T-helper 9 cell (primary cell): ENCODE data around the gene HMCN2.

Experiments
- DNase-seq: peaks from one replicate; pipeline ENCODE4 v3.0.0-alpha.2; 2020

Gene HMCN2

DNA sequence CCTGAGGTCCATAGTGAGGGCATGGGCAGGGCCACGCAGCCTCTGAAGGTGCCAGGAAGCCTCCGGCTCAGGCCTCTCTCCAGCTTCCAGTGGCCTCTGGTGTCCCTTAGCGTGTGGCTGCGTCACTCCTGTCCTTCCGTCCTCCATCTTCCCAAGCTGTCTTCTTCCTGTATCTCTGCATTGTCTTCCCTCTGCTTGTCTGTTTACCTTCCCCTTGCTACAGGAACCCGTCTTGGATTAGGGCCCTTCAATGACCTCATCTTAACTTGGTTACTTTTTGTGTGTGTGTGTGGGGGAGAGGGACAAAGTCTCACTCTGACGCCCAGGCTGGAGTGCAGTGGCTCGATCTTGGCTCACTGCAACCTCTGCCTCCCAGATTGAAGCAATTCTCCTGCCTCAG, 193.6 kb downstream of the HMCN2 start:
- DNase-seq, result no peak

DNA sequence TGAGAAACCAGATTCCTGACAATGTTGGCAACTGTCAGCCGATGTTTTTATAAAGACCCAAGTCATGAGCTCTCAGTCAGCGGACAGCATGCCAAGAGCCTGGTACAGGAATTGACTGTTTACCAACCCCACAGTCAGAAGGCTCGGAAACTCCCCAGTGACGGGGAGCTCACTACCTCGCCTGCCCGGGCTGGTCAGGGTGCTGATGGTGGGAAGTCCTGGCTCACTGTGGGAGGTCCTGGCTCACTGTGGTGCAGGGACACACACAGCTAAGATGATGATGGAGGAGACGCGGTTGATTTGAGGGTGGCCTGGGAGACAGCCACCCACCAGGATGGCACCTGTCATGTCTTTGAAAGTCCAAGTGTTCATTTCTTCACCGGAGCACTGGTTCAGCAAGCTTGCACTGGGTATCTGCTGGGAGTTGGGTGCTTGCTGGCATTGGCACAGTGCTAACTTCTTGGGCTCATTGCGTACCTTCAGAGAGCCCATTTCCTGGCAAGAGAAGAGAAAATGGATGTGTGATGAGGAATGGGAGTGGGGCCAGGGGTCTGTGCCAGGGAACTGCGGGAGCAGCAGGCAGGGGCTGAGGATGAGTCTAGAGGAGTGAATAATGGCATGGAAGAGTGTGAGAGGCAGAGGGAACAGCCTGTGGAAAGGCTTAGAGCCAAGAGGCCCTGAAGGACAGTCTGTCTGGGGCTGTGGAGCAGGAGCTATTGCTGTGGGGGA, 194.5 kb downstream of the HMCN2 start:
- no peak for DNase-seq

DNA sequence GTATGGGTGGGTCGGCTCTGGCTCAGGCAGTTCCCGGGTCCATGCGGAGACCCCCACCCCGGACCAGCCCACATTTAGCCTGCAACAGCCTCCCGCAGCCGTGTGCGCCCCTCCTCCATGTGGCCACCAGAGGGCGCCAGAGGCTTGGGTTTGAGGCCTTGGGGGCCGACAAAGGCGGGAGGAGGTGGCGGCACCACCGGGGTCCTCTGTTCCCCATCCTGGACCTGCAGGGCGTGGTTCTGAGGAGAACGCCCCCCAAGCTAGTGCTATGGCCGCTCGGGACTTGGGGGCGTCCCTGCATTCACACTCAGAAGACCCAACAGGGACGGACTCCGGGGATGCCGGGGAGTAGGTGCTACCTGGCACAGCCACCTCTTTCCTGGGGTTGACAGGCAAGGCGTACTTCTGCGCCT, 195.7 kb downstream of the HMCN2 start:
- DNase-seq, result peak; percentile 77

DNA sequence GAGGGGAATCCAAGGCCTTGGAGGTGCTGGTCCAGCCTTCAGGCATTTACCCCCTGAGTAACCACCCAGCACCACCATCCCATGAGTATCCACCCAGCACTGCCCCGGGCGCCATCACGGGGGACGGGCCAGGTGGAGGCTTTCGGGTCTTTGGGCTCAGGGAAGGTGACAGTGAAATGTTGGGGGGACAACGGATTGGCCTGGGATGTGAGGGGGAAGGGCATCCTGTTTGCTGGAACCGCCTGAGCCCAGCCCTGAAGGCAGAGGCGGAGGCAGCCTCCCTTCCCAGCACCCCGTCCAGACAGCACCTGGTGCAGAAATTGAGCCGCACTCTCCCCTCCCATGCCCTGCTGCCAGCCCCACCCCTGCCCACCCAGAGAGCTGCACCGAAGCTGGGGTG, 196.2 kb downstream of the HMCN2 start:
- DNase-seq, result no peak

DNA sequence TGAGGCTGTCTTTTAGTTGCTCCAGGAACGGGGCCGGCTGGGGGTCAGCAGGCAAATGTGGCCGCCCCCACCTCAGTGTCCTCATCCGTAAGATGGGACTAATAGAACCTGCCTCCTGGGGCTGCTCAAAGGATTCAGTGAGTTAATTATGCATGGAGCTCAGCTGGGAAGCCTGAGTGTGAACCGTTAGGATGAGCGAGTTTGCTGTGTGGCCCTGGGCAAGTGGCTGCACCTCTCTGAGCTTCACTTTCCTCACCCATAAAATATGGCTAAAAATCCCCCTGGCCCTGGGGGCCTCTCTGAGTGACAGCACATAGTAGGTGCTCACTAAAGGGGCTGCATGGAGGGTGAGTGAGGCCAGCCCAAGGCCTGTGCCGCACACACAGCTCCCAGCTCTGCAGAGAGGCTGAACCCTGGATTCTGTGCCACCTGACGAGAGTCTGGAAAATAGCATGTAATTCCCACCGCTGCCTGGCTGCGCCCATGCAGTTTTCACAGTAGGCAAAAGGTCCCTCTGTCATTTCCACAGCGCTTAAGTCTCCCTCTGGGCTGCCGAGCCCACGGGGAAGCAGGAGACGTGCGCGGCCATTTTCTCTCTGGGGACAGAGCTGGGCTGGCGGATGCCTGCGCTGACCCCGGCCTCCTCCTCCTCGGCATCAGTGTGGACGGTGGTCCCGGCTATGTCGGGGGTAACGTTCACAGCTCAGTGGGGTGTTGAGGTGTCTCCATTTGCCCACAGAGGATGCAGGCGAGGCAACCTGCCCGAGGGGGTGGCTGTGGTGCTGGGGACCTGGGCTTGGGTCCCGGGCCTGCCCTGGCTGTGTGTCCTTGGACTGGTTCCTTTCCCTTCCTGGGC, 197.4 kb downstream of the HMCN2 start:
- no peak for DNase-seq

DNA sequence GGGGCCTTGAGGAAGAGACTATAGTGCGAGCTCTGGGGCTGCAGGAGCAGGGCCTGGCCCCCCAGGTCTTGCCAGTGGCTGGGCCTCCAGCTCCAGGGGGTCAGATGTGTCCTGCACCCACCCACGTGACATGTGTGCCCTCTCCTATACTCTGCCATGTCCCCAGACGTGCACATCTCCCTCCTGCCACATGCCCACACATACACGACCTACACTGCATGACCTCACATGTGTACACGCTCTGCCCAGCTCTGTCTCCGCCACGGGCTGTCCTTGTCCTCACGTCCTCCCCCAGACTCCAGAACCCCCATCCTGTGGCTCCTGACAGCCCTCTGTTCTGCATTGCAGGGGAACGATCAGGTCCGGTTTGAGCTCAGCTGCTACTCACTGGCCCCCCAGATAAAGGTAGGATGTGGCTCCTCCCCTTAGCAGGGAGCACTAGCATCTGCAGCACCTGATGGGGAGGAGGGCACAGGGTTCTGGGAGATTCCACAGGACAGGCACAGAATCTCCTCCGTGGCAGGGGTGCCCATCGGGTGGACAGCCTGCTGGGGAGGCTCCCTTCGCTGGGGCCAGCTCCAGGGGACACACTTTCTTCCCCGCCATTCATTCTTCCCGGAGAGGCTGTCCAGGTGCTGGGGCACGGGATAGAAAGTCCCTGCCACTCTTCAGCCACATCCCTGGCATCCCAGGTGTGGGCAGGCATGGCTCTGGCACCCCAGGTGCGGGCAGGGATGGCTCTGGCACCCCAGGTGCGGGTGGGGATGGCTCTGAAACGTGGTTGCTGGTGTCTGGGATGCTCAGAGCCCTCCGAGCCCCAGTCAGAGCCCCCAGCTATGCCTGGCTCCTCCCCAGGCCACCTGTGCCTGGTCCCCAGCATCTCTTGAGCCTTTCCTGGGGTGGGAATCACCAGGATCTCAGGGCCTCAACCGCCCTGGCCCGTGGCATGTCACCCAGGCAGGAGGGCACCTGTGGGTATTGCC, 198.5 kb downstream of the HMCN2 start:
- DNase-seq, result no peak

DNA sequence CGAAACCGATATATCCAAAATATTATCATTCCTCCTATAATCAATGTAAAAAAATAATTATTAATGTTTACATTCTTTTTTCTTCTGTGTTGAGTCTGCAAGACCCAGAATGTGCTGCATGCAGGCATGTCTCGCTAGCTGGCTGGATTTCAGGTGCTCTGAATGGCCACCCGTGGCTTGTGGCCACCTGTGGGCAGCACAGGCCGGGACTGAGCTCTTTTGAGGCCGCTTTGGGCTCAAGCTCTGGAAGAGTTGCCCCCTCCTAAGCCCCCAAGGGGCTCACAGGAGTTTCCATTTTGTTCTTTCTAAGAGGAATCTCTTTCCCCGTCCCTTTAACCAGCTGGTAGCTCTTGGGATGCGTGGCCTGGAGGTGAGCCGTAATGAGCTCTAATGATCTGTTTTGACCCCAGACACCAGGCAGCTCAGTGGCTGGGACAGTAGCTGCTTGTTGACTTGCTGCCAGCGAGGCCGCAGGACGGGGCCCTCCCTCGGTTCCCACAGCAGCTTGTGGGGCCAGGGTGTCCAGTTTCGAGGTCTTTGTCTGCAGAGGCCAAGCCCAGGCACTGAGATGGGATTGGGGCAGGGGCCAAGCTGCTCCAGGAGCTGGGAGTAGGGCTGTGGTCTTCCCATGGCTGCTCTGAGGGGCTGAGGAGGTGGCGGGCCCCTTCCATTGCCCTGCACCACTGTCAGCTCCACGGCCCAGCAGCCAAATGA, 200.0 kb downstream of the HMCN2 start:
- DNase-seq, result no peak

DNA sequence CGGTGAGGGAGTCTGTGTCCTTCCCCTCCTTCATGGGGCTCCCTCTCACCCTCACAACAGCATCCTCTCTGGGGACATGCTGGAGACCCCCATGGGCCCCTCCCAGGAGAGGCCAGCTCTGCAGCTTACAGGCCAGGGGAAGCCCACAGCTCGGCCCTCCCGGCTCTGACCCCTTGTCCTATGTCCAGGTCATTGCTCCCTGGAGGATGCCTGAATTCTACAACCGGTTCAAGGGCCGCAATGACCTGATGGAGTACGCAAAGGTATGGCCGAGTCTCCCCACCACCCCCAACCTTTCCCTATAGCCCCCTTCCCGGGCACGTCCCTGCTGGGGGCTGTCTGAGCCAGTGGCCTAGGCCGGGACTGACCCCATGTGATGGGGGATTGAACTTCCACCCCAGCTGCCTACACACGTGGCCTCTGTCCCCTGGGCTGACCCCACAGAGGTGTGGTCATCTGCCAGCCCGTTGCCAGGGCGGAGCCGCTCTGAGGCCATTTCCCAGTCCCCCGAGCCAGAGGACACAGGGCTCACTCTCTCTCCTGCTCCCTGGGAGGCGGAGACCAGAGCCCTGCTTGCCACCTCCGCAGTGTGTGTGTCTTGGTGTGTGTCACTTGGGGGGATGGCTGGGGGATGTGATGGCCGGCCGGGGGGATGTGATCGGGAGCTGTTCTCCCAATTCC, 201.1 kb downstream of the HMCN2 start:
- DNase-seq, result no peak

DNA sequence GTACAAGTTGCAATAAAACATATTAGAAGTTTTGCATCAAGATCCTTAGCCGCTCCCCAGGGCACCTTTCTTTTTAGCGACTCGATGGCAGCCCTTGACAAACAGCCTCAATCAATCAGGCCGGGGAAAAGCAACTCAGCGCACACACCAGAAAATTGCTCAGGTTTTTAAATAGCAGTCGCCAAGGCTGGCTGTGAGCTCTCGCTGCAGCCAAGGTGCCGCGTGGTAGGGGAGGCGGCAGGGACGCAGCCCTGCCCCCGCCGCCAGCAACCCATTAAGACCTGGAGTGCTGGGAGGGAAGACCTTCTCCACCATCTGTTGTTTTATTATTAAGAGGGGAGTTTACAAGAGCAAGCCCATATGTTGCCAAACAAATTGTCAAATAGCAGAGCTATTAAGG, 201.8 kb downstream of the HMCN2 start:
- DNase-seq, result no peak

DNA sequence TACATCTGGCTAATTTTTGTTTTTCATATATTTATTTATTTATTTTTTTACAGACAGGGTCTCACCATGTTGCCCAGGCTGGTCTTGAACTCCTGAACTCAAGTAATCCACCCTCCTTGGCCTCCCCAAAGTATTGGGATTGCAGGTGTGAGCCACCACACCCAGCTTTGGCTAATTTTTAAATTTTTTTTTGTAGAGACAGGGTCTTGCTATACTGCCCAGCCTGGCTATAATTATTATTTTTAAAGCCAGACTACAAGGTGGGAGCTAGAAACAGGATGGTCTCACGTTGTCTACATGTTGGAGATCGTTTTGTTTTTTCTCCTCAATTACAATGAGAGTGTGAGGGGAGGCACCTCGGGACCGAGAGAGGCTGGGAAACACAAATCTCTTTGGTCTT, 203.0 kb downstream of the HMCN2 start:
- no peak for DNase-seq

DNA sequence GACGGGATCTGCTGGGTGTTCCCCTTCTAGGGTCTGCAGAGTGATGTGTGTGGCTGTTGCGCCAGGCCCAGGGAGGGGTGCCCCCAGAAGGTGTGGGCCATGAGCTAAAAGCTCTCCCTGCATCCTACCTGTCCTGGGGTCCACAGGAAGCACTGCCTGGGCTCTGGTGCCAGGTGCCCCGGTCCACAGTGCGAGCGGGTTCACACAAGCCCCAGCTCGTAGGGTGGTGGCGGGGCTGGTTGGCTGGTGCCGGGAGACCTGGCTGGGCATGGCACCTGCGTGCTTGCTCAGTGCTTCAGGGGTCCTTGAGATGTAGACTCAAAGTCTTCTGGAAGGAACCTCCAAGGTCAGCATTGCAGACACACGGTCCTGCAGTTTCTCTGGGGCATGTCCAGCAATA, 204.7 kb downstream of the HMCN2 start:
- no peak for DNase-seq

DNA sequence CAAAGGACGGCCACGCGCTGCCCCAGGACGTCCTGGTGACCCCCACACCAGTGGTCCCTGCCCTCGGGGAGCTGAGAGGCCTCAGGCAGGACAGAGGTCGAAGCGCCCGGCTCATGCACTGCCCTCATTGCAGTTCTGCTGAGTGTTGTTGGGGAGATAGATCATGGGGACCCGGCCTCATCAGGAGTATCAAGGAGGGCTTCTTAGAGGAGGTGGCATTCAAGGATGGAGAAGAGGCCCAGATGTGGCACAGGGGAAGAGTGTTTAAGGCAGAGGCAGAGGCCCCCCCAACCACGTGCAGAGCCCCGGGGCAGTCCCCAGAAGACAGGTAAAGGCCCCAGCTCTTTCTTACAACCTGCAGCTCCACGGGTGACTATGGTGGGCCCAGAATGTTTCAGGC, 205.4 kb downstream of the HMCN2 start:
- DNase-seq, result no peak

DNA sequence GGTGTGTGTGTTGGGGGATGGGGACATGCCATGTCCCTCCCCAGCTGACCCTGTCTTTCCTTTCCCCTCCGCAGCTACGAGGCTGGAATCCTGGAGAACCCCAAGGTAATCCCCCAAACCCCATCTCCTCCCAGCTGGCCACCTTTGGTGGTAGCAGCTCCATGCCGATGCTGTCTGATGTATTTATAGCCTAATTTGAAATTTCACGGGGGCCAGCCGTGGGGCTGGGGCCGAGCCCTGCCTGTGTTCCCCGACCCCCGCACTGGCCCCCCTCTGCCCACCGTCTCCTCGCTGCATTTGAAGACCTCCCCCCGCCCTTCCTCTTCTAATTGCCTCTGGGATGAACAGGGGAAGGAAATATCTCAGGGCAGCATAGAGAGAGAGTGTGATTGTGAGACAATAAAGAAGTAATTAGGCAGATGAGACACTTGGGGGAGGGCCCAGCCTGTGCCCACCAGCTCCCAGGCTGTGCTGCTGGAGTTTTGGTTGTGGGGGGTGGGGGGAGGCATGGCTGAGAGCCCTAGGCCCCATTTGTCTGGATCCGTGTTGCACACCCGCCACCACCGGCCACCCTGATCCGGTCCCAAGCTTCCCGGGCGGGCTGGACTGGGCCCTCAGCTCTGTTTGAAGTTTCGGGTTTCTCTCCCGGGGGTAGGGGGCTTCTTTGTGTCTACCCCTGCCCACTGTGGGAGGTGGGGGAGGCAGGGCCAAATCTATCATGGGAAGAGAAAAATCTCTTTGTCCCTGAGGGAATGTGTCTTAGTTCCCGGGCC, 206.0 kb downstream of the HMCN2 start:
- no peak for DNase-seq

DNA sequence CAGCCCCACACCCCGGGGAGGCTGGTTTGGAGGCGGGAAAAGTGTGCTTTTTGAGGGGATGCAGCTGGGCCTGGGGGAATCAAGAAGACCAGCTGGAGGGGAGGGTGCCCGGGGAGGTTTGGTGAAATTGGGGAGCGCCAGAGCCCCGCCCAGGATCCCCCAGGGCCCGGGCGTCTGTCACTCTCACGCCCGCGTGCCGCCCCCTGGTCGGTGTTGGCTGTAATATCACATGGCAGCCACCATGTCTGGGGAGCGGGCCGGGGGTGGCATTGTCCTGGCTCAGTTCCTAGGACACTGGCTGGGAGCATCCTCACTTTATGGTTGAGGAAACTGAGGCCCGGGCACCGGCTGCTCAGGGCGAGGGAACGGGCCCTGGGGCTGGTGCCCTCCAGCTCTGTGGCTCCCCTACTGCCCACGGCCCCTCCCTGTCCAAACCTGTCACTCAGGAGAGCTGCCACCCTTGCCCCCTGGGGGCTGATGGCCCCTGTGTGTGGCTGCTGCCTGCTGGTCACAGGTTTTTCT, 206.7 kb downstream of the HMCN2 start:
- no peak for DNase-seq

DNA sequence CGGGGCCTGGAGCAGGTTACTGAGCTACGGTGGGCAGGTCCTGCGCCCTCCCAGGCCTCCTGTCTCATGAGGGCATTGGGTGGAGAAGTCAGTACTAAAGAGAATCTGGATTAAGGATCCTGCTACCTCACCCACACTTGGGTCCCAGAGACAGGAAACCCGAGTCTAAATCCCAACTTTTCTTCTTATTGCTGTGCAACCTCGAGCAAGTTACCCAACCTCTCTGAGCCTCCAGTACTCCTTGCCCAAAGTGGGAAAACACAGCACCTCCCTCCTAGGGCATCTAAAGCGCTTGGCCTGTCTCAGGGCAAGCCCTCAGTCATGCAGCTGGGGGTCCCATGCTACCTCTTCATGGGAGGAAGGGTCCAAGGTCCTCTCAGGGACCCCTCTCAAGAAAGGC, 207.4 kb downstream of the HMCN2 start:
- no peak for DNase-seq

DNA sequence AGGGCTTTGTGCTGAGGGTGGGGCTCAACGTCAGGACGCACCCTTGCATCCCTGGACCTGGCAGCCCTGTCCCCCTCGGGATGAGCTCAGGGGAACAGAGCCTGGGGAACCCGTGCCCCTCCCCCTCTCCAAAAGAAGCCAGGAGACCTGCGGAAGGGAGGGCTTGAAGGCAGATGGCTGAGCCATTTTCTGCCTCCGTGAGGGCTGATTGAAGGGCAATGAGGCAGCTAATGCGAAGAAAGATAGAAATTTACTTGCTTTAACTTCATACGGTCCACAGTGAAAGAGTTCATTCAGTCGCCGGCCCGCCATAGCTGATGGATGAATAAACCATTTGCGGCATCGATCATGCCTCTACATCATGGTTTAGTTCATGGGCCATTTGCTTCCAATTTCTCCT, 208.0 kb downstream of the HMCN2 start:
- no peak for DNase-seq

DNA sequence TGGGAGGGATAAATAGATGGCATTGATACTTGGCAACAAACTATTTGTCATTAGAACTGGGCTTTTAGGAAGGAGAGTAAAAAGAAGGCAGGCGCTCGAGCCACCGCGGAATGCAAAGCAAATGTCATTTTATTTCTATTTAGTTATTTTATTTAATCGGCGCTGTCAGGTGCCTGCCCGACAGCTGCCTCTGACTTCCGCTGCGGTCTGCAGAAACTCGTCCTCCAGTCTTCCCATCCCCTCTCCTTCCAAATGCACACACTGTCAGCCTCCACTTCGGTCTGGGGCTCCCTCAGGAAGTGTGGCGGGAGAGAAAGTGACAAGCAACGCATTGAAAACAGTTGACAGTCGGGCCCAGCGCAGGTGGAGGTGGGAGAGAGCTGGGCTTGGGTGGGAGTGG, 208.5 kb downstream of the HMCN2 start:
- no peak for DNase-seq

DNA sequence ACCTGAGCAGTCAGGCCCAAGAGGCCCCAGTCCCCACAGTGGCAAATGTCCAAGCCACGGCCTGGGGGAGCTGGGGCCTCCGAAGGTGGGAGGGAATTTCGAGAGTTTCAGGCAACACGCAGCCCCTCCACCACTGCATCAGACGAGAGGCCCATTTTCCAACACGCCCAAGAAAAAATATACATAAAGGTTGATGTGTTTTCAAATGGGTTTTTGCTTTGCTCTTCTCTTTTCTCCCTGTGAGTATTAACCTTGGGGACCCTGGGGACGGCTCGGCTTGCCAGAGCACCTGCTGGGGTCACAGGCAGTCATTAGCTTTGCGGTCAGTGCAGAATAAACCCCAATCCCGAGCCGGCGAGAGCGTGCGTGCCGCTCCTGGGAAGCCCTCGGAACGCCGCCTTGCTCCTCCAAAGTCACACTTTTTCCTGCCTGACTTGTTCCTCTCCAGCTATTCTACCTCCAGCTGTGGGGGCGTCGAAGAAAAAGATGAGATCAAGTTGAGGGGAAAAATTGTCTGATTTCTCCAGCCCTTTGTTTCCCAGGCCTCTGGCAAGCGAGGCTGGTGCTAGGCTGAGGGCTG, 210.7 kb downstream of the HMCN2 start:
- DNase-seq, result no peak

DNA sequence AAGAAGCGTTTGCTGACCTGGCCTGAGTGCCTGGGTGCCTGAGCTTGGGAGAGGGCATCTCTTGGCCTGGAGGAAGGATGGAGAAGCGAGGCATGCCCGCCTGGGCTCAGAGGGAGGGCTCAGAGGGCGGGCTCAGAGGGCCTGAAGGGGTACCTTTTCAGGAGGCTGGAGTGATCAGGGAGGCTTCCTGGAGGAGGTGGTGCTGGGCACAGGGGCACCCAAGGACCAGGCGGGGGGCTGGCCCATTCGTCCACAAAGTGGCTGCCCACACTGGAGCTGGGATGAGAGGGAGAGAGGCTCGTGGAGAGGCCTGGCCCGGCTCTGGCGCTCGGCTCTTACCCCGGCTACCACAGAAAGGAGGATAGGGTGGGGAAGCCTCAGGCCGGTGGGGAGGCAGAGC, 212.0 kb downstream of the HMCN2 start:
- no peak for DNase-seq

DNA sequence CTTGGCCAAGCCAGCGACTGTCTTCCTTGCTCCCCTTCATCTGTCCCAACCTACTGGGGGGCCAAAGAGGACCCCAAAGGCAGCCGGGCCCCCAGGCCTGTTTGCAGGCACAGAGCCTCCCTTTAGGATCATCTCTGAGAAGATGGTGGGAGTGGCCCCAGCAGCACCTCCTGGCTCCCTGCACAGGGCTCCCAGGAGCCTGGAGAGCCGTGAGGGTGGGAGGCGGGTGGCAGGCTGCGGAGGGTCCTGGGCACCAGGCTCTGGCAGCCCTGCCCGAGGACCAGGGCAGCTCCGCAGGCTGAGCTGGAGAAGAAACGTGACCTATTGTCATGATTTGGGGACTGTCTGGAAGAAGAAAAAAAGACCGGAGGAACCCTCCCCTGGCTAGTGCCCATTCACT, 212.6 kb downstream of the HMCN2 start:
- DNase-seq, result no peak
